Lower lobe of right lung (tissue), 2 donors: ENCODE data around the gene DPEP1. TPM values are rescaled to one million over a fixed set of nuclear protein-coding genes. Genes with fewer than 3 reads are reported as not detected.

Experiments used
- ATAC-seq, 2 donors: fragments of 200-7000 bp; cut with Tn5 transposase; one replicate each; pipeline ENCODE4 v1.9.1; 2020 to 2022; ENCODE audit warnings: mild to moderate bottlenecking in 2 of 2, moderate library complexity in 2 of 2
- DNase-seq: peaks from one replicate; pipeline ENCODE4 v3.0.0-alpha.2; 2020
- H3K27ac ChIP-seq: fragments of 200-600 bp; one replicate; pipeline ENCODE4 v1.8.0; 2022
- H3K27me3 ChIP-seq: fragments of 200-600 bp; one replicate; pipeline ENCODE4 v1.8.0; 2022; ENCODE audit warnings: low read depth
- H3K36me3 ChIP-seq: fragments of 200-600 bp; one replicate; pipeline ENCODE4 v1.8.0; 2022; ENCODE audit warnings: mild to moderate bottlenecking
- H3K4me1 ChIP-seq: fragments of 200-600 bp; one replicate; pipeline ENCODE4 v1.8.0; 2022
- H3K4me3 ChIP-seq: fragments of 200-600 bp; one replicate; pipeline ENCODE4 v1.8.0; 2022; ENCODE audit warnings: mild to moderate bottlenecking
- H3K9me3 ChIP-seq: fragments of 200-600 bp; one replicate; pipeline ENCODE4 v1.8.0; 2022
- intact Hi-C: fragments of 100-400 bp; cut with DNase I; formaldehyde crosslinking; loops from one replicate; pipeline ENCODE4 v1.11.0; 2022
- total RNA-seq: library from RNA; stranded (reverse); fragmentation: NEBNext Ultra II Directional; extraction: Animal tissue kit (Norgen Biotek cat#: 25700); gene quantifications from one replicate; pipeline ENCODE4 v1.2.1, GENCODE V29; 2021
- TF ChIP-seq, protein P1 (sequence below): fragments of 200-600 bp; IDR thresholded peaks from one replicate; pipeline ENCODE4 v1.8.0; 2022; ENCODE audit warnings: antibody characterized with exemption, mild to moderate bottlenecking
- donor health status: DM: no; HTN: yes; CAD: no; lungs with severe emphysema.

The DPEP1 gene
- total RNA-seq, 1 donor from 2014 or later: 0.59 TPM

DNA sequence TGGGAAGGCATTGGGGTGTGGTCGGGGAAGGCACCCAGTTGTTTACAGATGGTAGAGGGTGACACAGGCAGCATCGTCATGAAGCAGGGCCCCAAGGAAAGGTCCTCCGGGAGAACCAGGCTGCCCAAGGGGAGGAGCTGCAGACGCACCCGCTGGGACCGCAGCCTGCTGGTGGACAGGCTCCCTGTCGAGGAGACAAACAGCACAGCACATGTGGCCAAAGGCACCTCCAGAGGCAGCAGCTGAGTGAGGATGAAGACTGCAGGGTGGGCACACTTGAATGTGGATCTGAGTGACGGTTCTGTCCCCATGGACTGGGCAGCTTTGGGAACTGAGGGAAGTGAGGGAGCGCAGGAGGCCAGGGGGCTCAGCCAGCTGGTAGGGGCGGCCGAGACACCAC, 31.7 kb downstream of the DPEP1 start:
- no peaks in the 10 kb centered on the region for H3K27me3 ChIP-seq
- H3K27ac ChIP-seq: no peak overlapping the region
- TF ChIP-seq, protein P1, sequence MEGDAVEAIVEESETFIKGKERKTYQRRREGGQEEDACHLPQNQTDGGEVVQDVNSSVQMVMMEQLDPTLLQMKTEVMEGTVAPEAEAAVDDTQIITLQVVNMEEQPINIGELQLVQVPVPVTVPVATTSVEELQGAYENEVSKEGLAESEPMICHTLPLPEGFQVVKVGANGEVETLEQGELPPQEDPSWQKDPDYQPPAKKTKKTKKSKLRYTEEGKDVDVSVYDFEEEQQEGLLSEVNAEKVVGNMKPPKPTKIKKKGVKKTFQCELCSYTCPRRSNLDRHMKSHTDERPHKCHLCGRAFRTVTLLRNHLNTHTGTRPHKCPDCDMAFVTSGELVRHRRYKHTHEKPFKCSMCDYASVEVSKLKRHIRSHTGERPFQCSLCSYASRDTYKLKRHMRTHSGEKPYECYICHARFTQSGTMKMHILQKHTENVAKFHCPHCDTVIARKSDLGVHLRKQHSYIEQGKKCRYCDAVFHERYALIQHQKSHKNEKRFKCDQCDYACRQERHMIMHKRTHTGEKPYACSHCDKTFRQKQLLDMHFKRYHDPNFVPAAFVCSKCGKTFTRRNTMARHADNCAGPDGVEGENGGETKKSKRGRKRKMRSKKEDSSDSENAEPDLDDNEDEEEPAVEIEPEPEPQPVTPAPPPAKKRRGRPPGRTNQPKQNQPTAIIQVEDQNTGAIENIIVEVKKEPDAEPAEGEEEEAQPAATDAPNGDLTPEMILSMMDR: no peak
- intact Hi-C loops: no loop called here
- no peak overlapping the region for H3K4me3 ChIP-seq
- H3K4me1 ChIP-seq: peaks cover 13% of the 10 kb centered on the region
- no peaks in the 10 kb centered on the region for H3K9me3 ChIP-seq
- H3K36me3 ChIP-seq: peaks cover 48% of the 10 kb centered on the region
- DNase-seq (no peak), ATAC-seq (no peak)

DNA sequence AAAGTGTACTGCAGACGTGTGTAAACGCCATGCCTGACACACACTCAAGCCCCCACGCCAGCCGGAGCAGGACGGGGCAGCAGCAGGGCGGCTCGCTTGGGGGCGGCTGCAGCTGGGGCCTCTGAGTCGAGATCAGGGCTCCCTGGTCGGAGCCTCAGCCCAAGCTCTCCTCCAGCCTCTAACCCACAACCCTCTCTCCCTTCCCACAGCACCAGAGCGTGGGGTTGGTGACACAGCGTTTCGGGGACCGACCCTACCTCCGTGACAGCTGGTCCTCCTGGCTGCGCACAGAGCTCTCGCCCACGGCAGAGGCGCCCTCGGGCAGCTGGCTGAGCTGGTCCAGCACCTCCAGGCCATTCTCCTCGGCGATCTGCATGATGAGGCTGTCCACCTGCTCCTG, 32.8 kb downstream of the DPEP1 start:
- ATAC-seq: no peak
- H3K4me3 ChIP-seq: no peak overlapping the region
- peaks cover 3% of the 10 kb centered on the region for H3K4me1 ChIP-seq
- intact Hi-C loops: no loop called here
- TF ChIP-seq, protein P1: no peak
- H3K36me3 ChIP-seq: peaks cover 58% of the 10 kb centered on the region
- no peak for DNase-seq
- H3K9me3 ChIP-seq: no peaks in the 10 kb centered on the region
- no peak overlapping the region for H3K27ac ChIP-seq
- H3K27me3 ChIP-seq: no peaks in the 10 kb centered on the region

DNA sequence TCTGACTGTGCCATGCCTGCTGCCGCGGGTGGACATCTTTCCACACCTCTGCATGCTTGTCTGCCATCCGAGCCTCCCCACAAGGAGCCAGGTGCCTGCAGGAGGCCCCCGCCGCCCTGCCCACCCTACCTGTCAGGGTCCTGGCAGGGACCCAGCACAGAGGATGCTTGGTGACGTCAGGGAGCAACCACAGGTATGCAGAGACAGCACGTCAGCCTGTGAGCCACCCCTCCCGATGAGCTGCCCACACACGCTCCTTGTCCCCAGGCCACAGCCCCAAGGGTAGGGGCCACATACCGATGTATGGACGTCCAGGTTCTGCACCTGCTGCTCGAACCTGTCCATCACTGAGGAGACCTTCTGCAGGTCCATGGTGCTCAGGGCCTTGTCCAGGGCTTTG, 33.5 kb downstream of the DPEP1 start:
- intact Hi-C loops: no loop called here
- TF ChIP-seq, protein P1: no peak
- no peaks in the 10 kb centered on the region for H3K9me3 ChIP-seq
- H3K27ac ChIP-seq: no peak overlapping the region
- ATAC-seq (no peak), DNase-seq (no peak)
- H3K4me1 ChIP-seq: no peaks in the 10 kb centered on the region
- no peak overlapping the region for H3K4me3 ChIP-seq
- H3K27me3 ChIP-seq: no peaks in the 10 kb centered on the region
- H3K36me3 ChIP-seq: peaks cover 61% of the 10 kb centered on the region

DNA sequence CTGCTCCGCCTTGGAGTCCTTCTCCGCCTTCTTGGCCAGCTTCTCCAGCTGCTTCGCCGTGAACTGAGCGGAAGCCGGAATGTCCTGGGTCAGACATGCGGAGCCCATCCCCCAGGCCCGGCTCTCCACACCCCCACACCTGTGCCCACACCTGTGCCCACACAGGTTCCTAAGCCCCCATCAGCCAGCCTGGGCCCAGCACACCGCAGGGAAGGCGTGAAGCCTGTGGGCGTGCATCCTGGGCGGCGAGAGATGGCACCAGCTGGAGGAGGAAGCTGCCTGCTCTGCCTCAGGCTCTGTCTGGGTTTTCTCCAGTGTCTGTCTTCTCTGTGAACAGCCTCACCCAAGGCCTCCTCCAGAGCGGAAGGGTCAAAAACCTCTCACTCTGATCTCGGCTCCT, 38.1 kb downstream of the DPEP1 start:
- no peaks in the 10 kb centered on the region for H3K27me3 ChIP-seq
- H3K4me3 ChIP-seq: no peak overlapping the region
- peaks cover 5% of the 10 kb centered on the region for H3K4me1 ChIP-seq
- DNase-seq (no peak), ATAC-seq (peak in 1 of 2 donors; percentile 22)
- H3K36me3 ChIP-seq: peaks cover 49% of the 10 kb centered on the region
- intact Hi-C loops: no loop called here
- H3K27ac ChIP-seq: no peak overlapping the region
- no peaks in the 10 kb centered on the region for H3K9me3 ChIP-seq
- TF ChIP-seq, protein P1: no peak

DNA sequence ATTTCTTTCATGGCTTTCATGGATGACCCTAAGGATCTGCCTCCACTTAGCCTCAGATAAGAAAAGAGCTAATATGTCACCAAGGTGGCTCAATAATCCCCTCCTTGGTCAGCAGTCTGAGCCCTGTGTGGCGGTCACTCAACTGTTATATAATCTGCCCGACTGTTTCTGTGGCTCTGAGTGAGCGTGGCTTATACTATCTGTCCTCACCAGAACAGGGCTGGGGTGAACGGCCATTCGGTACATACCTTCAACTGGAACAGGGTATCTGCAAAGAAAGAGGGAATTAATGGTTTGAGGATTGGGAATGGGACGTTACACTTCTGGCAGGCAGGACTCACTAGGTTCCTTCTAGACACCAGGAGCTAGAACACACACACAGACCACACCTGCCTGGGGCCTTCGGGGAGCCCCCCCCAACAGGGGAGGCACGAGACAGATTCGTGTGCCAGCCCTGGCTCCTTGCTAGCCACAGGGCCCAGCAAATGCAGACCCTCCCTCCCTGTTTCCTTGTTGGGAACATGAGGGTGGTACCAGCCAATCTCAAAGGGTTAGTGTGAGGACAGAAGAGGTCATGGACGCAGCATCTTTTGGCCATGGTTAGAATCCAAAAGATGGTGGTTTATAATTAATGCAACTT, 40.3 kb downstream of the DPEP1 start:
- peaks cover 38% of the 10 kb centered on the region for H3K36me3 ChIP-seq

More for the DNA sequence above, 40.3 kb downstream of the DPEP1 start:
- ATAC-seq (no peak), DNase-seq (no peak)
- H3K4me3 ChIP-seq: no peak overlapping the region
- TF ChIP-seq, protein P1: no peak
- intact Hi-C loops: no loop called here
- H3K4me1 ChIP-seq: peaks cover 13% of the 10 kb centered on the region
- no peaks in the 10 kb centered on the region for H3K27me3 ChIP-seq
- no peak overlapping the region for H3K27ac ChIP-seq
- no peaks in the 10 kb centered on the region for H3K9me3 ChIP-seq
